NCI-H69 (cell line): ENCODE measurements around the gene RAI14.
"Not testable (repeated sequence)": the region's sequence is repeated elsewhere in the genome, so short reads cannot be mapped to it uniquely, and the experiment has no call there.

Experiments
- DNase-seq: peaks from one replicate; lab custom pipeline; 2025; lab: John Stamatoyannopoulos, UW

The RAI14 gene

GRCh38 chr5:34731435-34732232 lies 75.5 kb downstream of the RAI14 start:
- DNase-seq, result no peak

- DNase-seq, result no peak
These were observed 78.2 kb downstream of the RAI14 start for GRCh38 chr5:34734326-34734725.

GRCh38 chr5:34735491-34736426 lies 79.6 kb downstream of the RAI14 start:
- DNase-seq, result no peak

- peak; percentile 67 for DNase-seq
These were observed 80.5 kb downstream of the RAI14 start for GRCh38 chr5:34736445-34737115.

- DNase-seq, result no peak
These were observed 81.6 kb downstream of the RAI14 start for GRCh38 chr5:34737731-34738130.

GRCh38 chr5:34738381-34738780 lies 82.3 kb downstream of the RAI14 start:
- DNase-seq, result no peak

- DNase-seq, result no peak
These were observed 84.3 kb downstream of the RAI14 start for GRCh38 chr5:34740389-34740806.

GRCh38 chr5:34742061-34742460 lies 85.9 kb downstream of the RAI14 start:
- DNase-seq, result no peak

- no peak for DNase-seq
These were observed 87.8 kb downstream of the RAI14 start for GRCh38 chr5:34743878-34744277.

- no peak for DNase-seq
These were observed 92.3 kb downstream of the RAI14 start for GRCh38 chr5:34748431-34748830.

- no peak for DNase-seq
These were observed 93.3 kb downstream of the RAI14 start for GRCh38 chr5:34749431-34749873.

GRCh38 chr5:34750206-34750605 lies 94.1 kb downstream of the RAI14 start:
- DNase-seq, result no peak

- peak; percentile 83 for DNase-seq
These were observed 95.9 kb downstream of the RAI14 start for GRCh38 chr5:34751807-34752736.

GRCh38 chr5:34753236-34753635 lies 97.1 kb downstream of the RAI14 start:
- DNase-seq, result not testable (repeated sequence)

- DNase-seq, result no peak
These were observed 99.8 kb downstream of the RAI14 start for GRCh38 chr5:34755926-34756325.

GRCh38 chr5:34756781-34757624 lies 100.9 kb downstream of the RAI14 start:
- DNase-seq, result no peak

- no peak for DNase-seq
These were observed 102.4 kb downstream of the RAI14 start for GRCh38 chr5:34758514-34758913.

GRCh38 chr5:34759213-34759612 lies 103.1 kb downstream of the RAI14 start:
- not testable (repeated sequence) for DNase-seq

GRCh38 chr5:34765662-34766061 lies 109.5 kb downstream of the RAI14 start:
- no peak for DNase-seq

- no peak for DNase-seq
These were observed 111.1 kb downstream of the RAI14 start for GRCh38 chr5:34767180-34767579.
